Ectodermal cell (in vitro differentiated cells): Measurements from ENCODE around the gene ARID3B.

Experiments
- H3K27ac ChIP-seq: 2 replicates; pipeline ENCODE4 v1.7.0; 2013; ENCODE audit warnings: mild to moderate bottlenecking, low read depth, low read length; ENCODE audit not compliant: insufficient read depth, poor library complexity, severe bottlenecking
- H3K27me3 ChIP-seq: 2 replicates; pipeline ENCODE4 v1.7.0; 2013; ENCODE audit warnings: mild to moderate bottlenecking, low read length; ENCODE audit not compliant: insufficient read depth, control insufficient read depth, poor library complexity, severe bottlenecking
- H3K36me3 ChIP-seq: one replicate; pipeline ENCODE4 v1.7.0; 2013; ENCODE audit warnings: low read length; ENCODE audit not compliant: control insufficient read depth, insufficient read depth
- H3K4me1 ChIP-seq: one replicate; pipeline ENCODE4 v1.7.0; 2013; ENCODE audit warnings: low read length; ENCODE audit not compliant: control insufficient read depth, insufficient read depth
- H3K4me3 ChIP-seq: 2 replicates; pipeline ENCODE4 v1.7.0; 2013; ENCODE audit warnings: low read depth, low read length, control low read depth; ENCODE audit not compliant: insufficient read depth
- H3K9me3 ChIP-seq: 2 replicates; pipeline ENCODE4 v1.7.0; 2013; ENCODE audit warnings: mild to moderate bottlenecking, low read length, moderate library complexity; ENCODE audit not compliant: control insufficient read depth
- WGBS, 2 experiments: methylation state at CpG; one replicate each; pipeline ENCODE4 v1.1.7; 2013; ENCODE audit warnings: missing lambda C conversion rate in 2 of 2; 5-methylcytosine and 5-hydroxymethylcytosine counted together

Gene ARID3B

DNA sequence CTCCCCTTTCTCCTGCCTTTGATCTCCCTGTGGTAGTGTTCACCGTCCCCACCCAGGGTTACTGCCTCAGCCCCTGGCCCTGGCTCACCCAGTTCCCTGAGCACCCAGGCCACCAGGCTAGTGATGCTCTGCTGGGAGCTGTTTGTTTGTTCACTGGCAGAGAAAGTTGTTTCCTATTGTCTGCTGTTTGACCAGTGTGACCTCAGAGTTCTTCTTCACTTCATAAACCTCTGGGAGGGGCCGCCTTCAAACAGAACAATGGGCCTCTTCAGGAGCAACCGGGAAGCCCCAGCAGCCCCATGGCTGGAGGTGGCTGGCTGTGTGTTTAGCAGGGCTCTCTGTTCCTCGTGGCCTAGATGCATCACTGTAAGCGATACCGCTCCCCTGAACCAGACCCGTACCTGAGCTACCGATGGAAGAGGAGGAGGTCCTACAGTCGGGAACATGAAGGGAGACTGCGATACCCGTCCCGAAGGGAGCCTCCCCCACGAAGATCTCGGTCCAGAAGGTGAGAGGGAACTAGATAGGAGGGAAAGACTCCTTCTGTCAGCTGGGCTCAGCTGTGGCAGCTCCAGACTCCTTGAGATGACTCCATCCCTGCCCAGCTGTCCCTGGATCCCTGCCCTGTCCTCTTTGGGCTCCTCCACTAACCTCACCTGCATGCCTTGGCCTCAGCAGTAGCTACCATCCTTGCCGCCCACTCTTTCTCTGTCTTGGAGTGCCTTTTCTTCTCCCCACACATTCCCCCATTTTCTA lies 78.0 kb downstream of the ARID3B start:
- H3K36me3 ChIP-seq: peaks cover 28% of the 10 kb centered on the region
- no peak overlapping the region for H3K4me3 ChIP-seq
- WGBS, 2 experiments: 93 to 95% methylated on average over 15 of the region's 15 CpGs

DNA sequence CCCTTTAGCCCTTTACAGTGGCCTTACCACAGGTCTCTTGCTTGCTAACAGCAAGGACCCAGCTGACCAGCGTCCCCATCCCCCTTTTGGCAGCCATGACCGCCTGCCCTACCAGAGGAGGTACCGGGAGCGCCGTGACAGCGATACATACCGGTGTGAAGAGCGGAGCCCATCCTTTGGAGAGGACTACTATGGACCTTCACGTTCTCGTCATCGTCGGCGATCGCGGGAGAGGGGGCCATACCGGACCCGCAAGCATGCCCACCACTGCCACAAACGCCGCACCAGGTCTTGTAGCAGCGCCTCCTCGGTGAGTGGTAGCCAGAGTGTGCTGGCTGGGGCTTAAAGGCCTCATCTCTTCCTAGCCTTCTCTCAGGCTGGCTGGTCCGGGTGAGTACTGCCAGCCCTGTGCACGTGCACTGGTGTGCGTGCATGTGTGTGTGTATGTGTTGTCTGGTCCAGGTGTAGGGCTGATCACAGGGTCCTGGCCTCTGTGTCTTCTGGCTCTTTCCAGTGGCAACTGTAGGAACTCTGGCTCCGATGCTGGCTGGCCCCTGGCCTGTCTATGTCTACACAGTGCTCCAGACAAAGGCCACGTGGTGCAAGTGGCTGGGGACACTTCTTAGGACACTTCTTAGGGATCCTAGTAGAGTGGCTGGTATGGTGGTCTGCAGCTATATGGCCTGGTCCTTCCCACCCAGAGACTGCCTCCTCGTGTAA lies 79.1 kb downstream of the ARID3B start:
- peaks cover 28% of the 10 kb centered on the region for H3K36me3 ChIP-seq
- H3K4me3 ChIP-seq: no peak overlapping the region
- 96 to 97% methylated on average over 27 of the region's 27 CpGs for WGBS, 2 experiments
- H3K27ac ChIP-seq: no peak overlapping the region
- no peaks in the 10 kb centered on the region for H3K9me3 ChIP-seq
- H3K27me3 ChIP-seq: no peaks in the 10 kb centered on the region
- peaks cover 22% of the 10 kb centered on the region for H3K4me1 ChIP-seq

More for the DNA sequence above, 78.0 kb downstream of the ARID3B start:
- Histone ChIP-seq H3K27ac (no peak overlapping the region), H3K9me3 (no peaks in the 10 kb centered on the region), H3K27me3 (no peaks in the 10 kb centered on the region), H3K4me1 (peaks cover 22% of the 10 kb centered on the region)

DNA sequence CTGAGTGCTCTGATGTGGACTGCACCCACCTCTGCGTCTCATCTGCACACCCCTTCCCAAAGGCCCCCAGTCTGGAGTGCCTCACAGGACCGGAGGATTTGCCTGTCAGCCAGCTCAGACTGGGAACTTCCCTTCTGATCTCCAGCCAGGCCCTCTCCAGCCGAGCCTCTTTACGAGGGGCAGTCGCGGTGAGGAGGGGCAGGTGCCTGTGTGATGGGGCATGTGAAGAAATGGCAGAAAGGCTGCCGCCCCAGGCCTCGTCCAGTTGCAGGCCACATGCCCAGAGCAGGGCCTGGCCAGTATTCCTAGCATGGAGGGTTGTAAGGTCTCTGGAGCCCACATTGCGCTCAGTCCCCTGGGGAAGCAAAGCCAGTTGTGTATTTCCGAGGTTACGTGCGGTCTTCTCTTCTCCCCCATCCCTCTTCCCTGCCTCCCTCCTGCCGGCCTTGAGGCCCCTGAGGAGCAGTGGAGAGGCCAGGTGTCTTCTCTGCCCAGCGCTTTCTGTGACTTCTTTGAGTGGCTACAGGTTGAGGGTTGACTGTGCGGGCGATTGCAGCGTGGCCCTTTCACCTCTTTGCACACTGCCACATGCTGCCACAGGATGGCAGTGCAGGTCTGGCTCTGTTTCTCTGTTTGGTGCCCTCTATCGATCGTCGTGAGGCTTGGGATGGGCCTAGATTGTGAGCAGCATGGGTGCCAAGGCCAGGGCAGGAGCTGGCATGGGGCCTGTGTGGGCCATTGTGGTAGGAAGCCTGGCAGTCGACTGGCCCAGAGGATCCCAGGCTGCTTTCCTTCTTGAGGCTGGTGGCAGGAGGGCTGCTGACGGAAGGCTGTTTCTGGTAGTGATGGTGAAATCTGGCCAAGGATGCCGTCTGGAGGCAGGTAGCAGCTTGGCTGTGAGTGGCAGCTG lies 79.9 kb downstream of the ARID3B start:
- H3K27ac ChIP-seq: no peak overlapping the region
- H3K4me3 ChIP-seq: no peak overlapping the region
- no peaks in the 10 kb centered on the region for H3K9me3 ChIP-seq
- H3K4me1 ChIP-seq: peaks cover 22% of the 10 kb centered on the region
- H3K36me3 ChIP-seq: peaks cover 35% of the 10 kb centered on the region
- no peaks in the 10 kb centered on the region for H3K27me3 ChIP-seq
- 72 to 75% methylated on average over 23 of the region's 23 CpGs for WGBS, 2 experiments

- WGBS, 2 experiments: 95% methylated on average over 16 of the region's 16 CpGs
Observed at GRCh38 chr15:74621546-74621920, 80.5 kb downstream of the ARID3B start.

DNA sequence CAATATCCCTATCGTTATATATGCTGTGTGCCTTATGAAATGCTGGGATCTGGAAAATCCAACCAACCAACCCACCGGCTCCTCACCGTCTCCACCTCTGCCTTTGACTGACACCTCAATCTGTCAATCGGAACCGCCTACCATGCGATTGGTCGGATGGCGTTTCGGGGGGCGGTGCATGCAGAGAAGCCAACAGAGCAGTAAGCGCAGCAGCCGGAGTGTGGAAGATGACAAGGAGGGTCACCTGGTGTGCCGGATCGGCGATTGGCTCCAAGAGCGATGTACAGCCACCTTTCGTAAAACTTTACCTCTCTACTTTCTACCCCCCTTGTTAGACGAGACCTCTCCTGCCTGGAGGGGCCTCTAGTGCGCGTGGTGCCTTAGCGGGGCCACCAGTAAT lies 80.9 kb downstream of the ARID3B start:
- H3K4me3 ChIP-seq: no peak overlapping the region
- peaks cover 42% of the 10 kb centered on the region for H3K36me3 ChIP-seq
- 89 to 90% methylated on average over 21 of the region's 21 CpGs for WGBS, 2 experiments
- no peaks in the 10 kb centered on the region for H3K9me3 ChIP-seq
- no peaks in the 10 kb centered on the region for H3K27me3 ChIP-seq
- no peak overlapping the region for H3K27ac ChIP-seq
- H3K4me1 ChIP-seq: peaks cover 15% of the 10 kb centered on the region

More at GRCh38 chr15:74621546-74621920, 80.5 kb downstream of the ARID3B start:
- H3K36me3 ChIP-seq: peaks cover 41% of the 10 kb centered on the region
- H3K4me1 ChIP-seq: peaks cover 19% of the 10 kb centered on the region
- H3K9me3 ChIP-seq: no peaks in the 10 kb centered on the region
- no peaks in the 10 kb centered on the region for H3K27me3 ChIP-seq
- H3K27ac ChIP-seq: no peak overlapping the region
- H3K4me3 ChIP-seq: no peak overlapping the region

DNA sequence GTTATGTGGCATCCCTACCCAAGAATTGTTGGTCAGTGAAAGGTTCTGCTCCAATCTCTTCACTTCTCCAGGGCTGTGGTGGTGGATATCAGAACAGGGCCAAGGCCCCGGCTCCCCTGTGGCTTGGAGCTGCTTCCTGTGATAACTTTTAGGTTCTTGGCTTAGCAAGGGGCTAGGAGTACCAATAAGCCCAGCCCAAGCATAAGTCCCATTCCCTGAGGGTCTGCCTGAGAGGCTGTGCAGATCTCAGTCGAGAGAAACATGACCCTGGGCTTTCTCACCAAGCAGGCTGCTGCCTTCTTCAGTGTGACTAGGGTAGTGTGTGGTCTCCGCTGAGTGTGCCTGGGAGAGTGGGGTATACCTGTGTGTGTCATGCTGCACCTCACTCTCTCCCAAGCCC lies 81.7 kb downstream of the ARID3B start:
- H3K27ac ChIP-seq: no peak overlapping the region
- no peaks in the 10 kb centered on the region for H3K27me3 ChIP-seq
- peaks cover 7% of the 10 kb centered on the region for H3K4me1 ChIP-seq
- H3K36me3 ChIP-seq: peaks cover 49% of the 10 kb centered on the region
- 87 to 97% methylated on average over 2 to 3 of the region's 3 CpGs for WGBS, 2 experiments
- H3K4me3 ChIP-seq: no peak overlapping the region
- H3K9me3 ChIP-seq: no peaks in the 10 kb centered on the region

DNA sequence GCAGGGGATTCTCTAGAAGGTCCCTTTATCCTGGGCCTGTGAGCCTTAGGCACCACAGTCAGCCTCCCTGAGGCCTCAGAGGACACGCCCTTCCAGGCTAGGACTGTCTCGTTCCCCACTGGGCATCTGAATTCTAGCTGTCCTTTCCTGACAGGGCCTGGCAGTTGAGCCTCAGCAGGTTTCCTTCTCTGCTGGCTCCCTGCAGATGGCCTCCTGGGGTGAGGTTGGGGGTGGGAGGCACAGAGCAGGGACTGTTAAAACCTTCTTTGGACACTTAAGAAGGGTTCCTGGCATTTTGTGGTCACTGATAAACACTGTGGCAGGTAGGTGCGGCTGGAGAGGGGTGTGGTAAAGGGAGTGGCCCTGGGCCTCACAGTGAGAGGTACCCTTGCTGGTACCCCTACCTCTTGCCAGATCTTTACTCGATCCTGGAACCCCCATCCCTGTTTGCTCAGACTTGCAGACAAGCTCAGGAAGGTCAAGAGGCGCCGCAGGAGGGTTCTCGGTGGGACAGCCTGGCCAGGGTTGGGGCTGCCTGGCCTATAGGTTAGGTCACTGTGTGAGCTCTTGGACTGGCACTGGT lies 83.1 kb downstream of the ARID3B start:
- H3K27me3 ChIP-seq: no peaks in the 10 kb centered on the region
- H3K27ac ChIP-seq: no peak overlapping the region
- no peak overlapping the region for H3K4me3 ChIP-seq
- H3K4me1 ChIP-seq: no peaks in the 10 kb centered on the region
- WGBS, 2 experiments: 92 to 96% methylated on average over 7 of the region's 7 CpGs
- no peaks in the 10 kb centered on the region for H3K9me3 ChIP-seq
- H3K36me3 ChIP-seq: peaks cover 59% of the 10 kb centered on the region

GRCh38 chr15:74625693-74626092 lies 84.7 kb downstream of the ARID3B start:
- H3K27me3 ChIP-seq: no peaks in the 10 kb centered on the region
- no peak overlapping the region for H3K4me3 ChIP-seq
- H3K9me3 ChIP-seq: no peaks in the 10 kb centered on the region
- H3K27ac ChIP-seq: no peak overlapping the region
- no peaks in the 10 kb centered on the region for H3K4me1 ChIP-seq
- H3K36me3 ChIP-seq: peaks cover 53% of the 10 kb centered on the region
- 93 to 95% methylated on average over 6 of the region's 6 CpGs for WGBS, 2 experiments

GRCh38 chr15:74626336-74626735 lies 85.3 kb downstream of the ARID3B start:
- H3K4me1 ChIP-seq: no peaks in the 10 kb centered on the region
- H3K9me3 ChIP-seq: no peaks in the 10 kb centered on the region
- H3K36me3 ChIP-seq: peaks cover 54% of the 10 kb centered on the region
- no peaks in the 10 kb centered on the region for H3K27me3 ChIP-seq
- WGBS, 2 experiments: 97 to 98% methylated on average over 7 of the region's 7 CpGs
- no peak overlapping the region for H3K27ac ChIP-seq
- H3K4me3 ChIP-seq: no peak overlapping the region
